HCT116 (cell line): ENCODE data around the gene PSRC1. TPM values are rescaled to one million over a fixed set of nuclear protein-coding genes. Genes with fewer than 3 reads are reported as not detected.

Experiments used
- ATAC-seq: fragments of 200-7000 bp; cut with Tn5 transposase; 2 replicates; pipeline ENCODE4 v1.9.1; 2020; ENCODE audit warnings: mild to moderate bottlenecking, moderate library complexity
- BruUV-seq: library from RNA; stranded (reverse); fragments of 400-500 nt; replicated peaks from 2 replicates; lab custom pipeline; 2021; lab: Mats Ljungman, UMichigan
- CTCF ChIA-PET: fragments of 300-600 bp; sonication (Branson Sonifier 250); formaldehyde crosslinking; loops from one replicate; lab custom pipeline; 2021; ENCODE audit warnings: antibody characterized with exemption; lab: Charles Lee
- POLR2A ChIA-PET: fragments of 300-600, 350-600 bp; sonication (Branson Sonifier 250); formaldehyde crosslinking; loops from one replicate; lab custom pipeline; 2021; ENCODE audit warnings: antibody characterized with exemption; lab: Charles Lee
- RAD21 ChIA-PET, 2 experiments: fragments of 300-600 bp; sonication (Branson Sonifier 250); formaldehyde crosslinking; loops; one replicate each; lab custom pipeline; 2023; ENCODE audit warnings: low total read pairs in 2 of 2; ENCODE audit not compliant: uncharacterized antibody in 2 of 2, unreplicated experiment in 2 of 2, low non-redundant PET in 1 of 2; lab: Charles Lee
- DNase-seq: peaks from one replicate; pipeline ENCODE4 v3.0.0-alpha.2; 2010; ENCODE audit warnings: low read depth, low spot score
- H2AFZ ChIP-seq: fragments of 200-600 bp; shearing (Covaris generic), sonication (generic); 2 replicates; pipeline ENCODE4 v1.6.1; 2017; ENCODE audit warnings: low read depth, mixed run types, mixed read lengths, antibody characterized with exemption, low read length; ENCODE audit not compliant: poor library complexity, severe bottlenecking
- H3K27ac ChIP-seq: 2 replicates; pipeline ENCODE4 v1.5.1; 2012; ENCODE audit warnings: low read depth, low read length
- H3K27me3 ChIP-seq: fragments of 200-600 bp; sonication (generic); 2 replicates; pipeline ENCODE4 v1.6.1; 2016; ENCODE audit warnings: mixed run types, low read length, mixed read lengths; ENCODE audit not compliant: insufficient read depth
- H3K36me3 ChIP-seq, 2 experiments: fragments of 200-500 bp in 1 of 2; fragments of 200-600 bp in 1 of 2; sonication (Bioruptor generic) in 1 of 2; sonication (generic) in 1 of 2; 2 replicates each; pipeline versions ENCODE4 v1.5.1 to v1.6.1; 2014 to 2016; ENCODE audit warnings: low read length in 2 of 2, inconsistent platforms in 1 of 2, mixed read lengths in 1 of 2, mixed run types in 1 of 2; ENCODE audit not compliant: insufficient read depth in 2 of 2, control insufficient read depth in 1 of 2
- H3K4me1 ChIP-seq, 2 experiments: fragments of 200-600 bp in 1 of 2; sonication (generic) in 1 of 2; 2 replicates each; pipeline versions ENCODE4 v1.5.1 to v1.6.1; 2012 to 2017; ENCODE audit warnings: low read length in 2 of 2, inconsistent platforms in 1 of 2, mild to moderate bottlenecking in 1 of 2, mixed read lengths in 1 of 2, mixed run types in 1 of 2, moderate library complexity in 1 of 2; ENCODE audit not compliant: insufficient read depth in 2 of 2, control insufficient read depth in 1 of 2
- H3K4me2 ChIP-seq: fragments of 200-600 bp; sonication (generic); 2 replicates; pipeline ENCODE4 v1.6.1; 2017; ENCODE audit warnings: mixed run types, low read length, mixed read lengths
- H3K4me3 ChIP-seq, 2 experiments: fragments of 200-600 bp in 1 of 2; sonication (generic) in 1 of 2; replicated peaks in 1 of 2; 2 replicates each; pipeline ENCODE4 v1.5.1; 2011 to 2016; ENCODE audit warnings: low read length in 2 of 2, control low read depth in 1 of 2, low read depth in 1 of 2, mild to moderate bottlenecking in 1 of 2, mixed read lengths in 1 of 2, mixed run types in 1 of 2
- H3K79me2 ChIP-seq: fragments of 200-600 bp; sonication (generic); 2 replicates; pipeline ENCODE4 v1.6.1; 2017; ENCODE audit warnings: mild to moderate bottlenecking, mixed run types, low read length, moderate library complexity, mixed read lengths; ENCODE audit not compliant: insufficient read depth
- H3K9ac ChIP-seq: fragments of 200-600 bp; sonication (generic); 2 replicates; pipeline ENCODE4 v1.6.1; 2016; ENCODE audit warnings: low read length, mixed read lengths
- H3K9me2 ChIP-seq: fragments of 200-600 bp; sonication (generic), shearing (Covaris generic); 2 replicates; pipeline ENCODE4 v1.6.1; 2017; ENCODE audit warnings: mixed run types, mild to moderate bottlenecking, moderate library complexity; ENCODE audit not compliant: insufficient read depth
- H3K9me3 ChIP-seq, 2 experiments: fragments of 200-500 bp in 1 of 2; fragments of 200-600 bp in 1 of 2; sonication (Bioruptor generic) in 1 of 2; sonication (generic) in 1 of 2; 2 replicates each; pipeline ENCODE4 v1.6.1; 2014 to 2017; ENCODE audit warnings: low read length in 2 of 2, mixed read lengths in 2 of 2, inconsistent platforms in 1 of 2, low read depth in 1 of 2, mild to moderate bottlenecking in 1 of 2, mixed run types in 1 of 2, moderate library complexity in 1 of 2; ENCODE audit not compliant: control insufficient read depth in 1 of 2, insufficient read depth in 1 of 2
- H4K20me1 ChIP-seq: fragments of 200-600 bp; sonication (generic), shearing (Covaris generic); 2 replicates; pipeline ENCODE4 v1.6.1; 2017; ENCODE audit warnings: mixed run types, mild to moderate bottlenecking, moderate library complexity; ENCODE audit not compliant: insufficient read depth
- CBX3 ChIP-seq: IDR thresholded peaks from 2 replicates; pipeline ENCODE4 v1.6.1; 2012; ENCODE audit warnings: low read depth
- CEBPB ChIP-seq: IDR thresholded peaks from 2 replicates; pipeline ENCODE4 v1.6.1; 2012; ENCODE audit warnings: low read depth
- EGR1 ChIP-seq: IDR thresholded peaks from 2 replicates; pipeline ENCODE4 v1.6.1; 2012; ENCODE audit warnings: low read depth
- ELF1 ChIP-seq: IDR thresholded peaks from 2 replicates; pipeline ENCODE4 v1.6.1; 2012; ENCODE audit warnings: low read depth, borderline replicate concordance
- EZH2phosphoT487 ChIP-seq: fragments of 200-600 bp; IDR thresholded peaks from 2 replicates; pipeline ENCODE4 v1.6.1; 2018; ENCODE audit warnings: antibody characterized with exemption, borderline replicate concordance
- POLR2A ChIP-seq: IDR thresholded peaks from 2 replicates; pipeline ENCODE4 v1.7.0; 2011; ENCODE audit warnings: borderline replicate concordance; ENCODE audit not compliant: insufficient read depth, insufficient read length; ENCODE audit errors: extremely low read depth
- POLR2AphosphoS5 ChIP-seq: IDR thresholded peaks from 2 replicates; pipeline ENCODE4 v1.6.1; 2011; ENCODE audit warnings: mild to moderate bottlenecking, low read depth, low read length, moderate library complexity
- REST ChIP-seq: IDR thresholded peaks from 2 replicates; pipeline ENCODE4 v1.6.1; 2012; ENCODE audit warnings: low read depth
- SIN3A ChIP-seq: IDR thresholded peaks from 2 replicates; pipeline ENCODE4 v1.6.1; 2012; ENCODE audit warnings: low read depth
- SP1 ChIP-seq: IDR thresholded peaks from 2 replicates; pipeline ENCODE4 v1.6.1; 2012; ENCODE audit warnings: low read depth
- ZFX ChIP-seq: fragments of 450-650 bp; IDR thresholded peaks from 2 replicates; pipeline ENCODE4 v1.6.1; 2017
- ZNF274 ChIP-seq: fragments of 200-500 bp; sonication (Bioruptor generic); IDR thresholded peaks from 2 replicates; pipeline ENCODE4 v1.6.1; 2014; ENCODE audit warnings: mild to moderate bottlenecking, low read depth, low read length, inconsistent platforms
- intact Hi-C: fragments of 100-400 bp; cut with micrococcal nuclease; formaldehyde crosslinking; loops from 2 replicates; pipeline ENCODE4 v1.10.0; 2022
- total RNA-seq: library from RNA; stranded (reverse); gene quantifications from one replicate; pipeline ENCODE4 v1.2.1, GENCODE V29; 2021; ENCODE audit not compliant: unreplicated experiment
- TF ChIP-seq, protein P1 (sequence below): IDR thresholded peaks from 2 replicates; pipeline ENCODE4 v1.6.1; 2012

Gene PSRC1
- total RNA-seq, 1 experiment from 2014 or later, result 44.8 TPM

DNA sequence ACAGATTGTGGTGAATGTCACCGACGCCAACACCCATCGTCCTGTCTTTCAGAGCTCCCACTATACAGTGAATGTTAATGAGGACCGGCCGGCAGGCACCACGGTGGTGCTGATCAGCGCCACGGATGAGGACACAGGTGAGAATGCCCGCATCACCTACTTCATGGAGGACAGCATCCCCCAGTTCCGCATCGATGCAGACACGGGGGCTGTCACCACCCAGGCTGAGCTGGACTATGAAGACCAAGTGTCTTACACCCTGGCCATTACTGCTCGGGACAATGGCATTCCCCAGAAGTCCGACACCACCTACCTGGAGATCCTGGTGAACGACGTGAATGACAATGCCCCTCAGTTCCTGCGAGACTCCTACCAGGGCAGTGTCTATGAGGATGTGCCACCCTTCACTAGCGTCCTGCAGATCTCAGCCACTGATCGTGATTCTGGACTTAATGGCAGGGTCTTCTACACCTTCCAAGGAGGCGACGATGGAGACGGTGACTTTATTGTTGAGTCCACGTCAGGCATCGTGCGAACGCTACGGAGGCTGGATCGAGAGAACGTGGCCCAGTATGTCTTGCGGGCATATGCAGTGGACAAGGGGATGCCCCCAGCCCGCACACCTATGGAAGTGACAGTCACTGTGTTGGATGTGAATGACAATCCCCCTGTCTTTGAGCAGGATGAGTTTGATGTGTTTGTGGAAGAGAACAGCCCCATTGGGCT is 30.6 kb downstream of the PSRC1 start:
- Histone ChIP-seq H3K9ac (no peak overlapping the region), H3K79me2 (no peaks in the 10 kb centered on the region), H3K4me1 (peaks cover 8 to 23% of the 10 kb centered on the region in 2 experiments; a peak in 3 of 4 replicates), H3K4me3 (no peak overlapping the region), H4K20me1 (no peaks in the 10 kb centered on the region), H3K27me3 (no peaks in the 10 kb centered on the region), H3K9me3 (no peaks in the 10 kb centered on the region), H2AFZ (no peak overlapping the region), H3K36me3 (no peaks in the 10 kb centered on the region), H3K4me2 (no peak overlapping the region), H3K9me2 (no peaks in the 10 kb centered on the region), H3K27ac (no peak overlapping the region)
- ChIA-PET POLR2A (no interaction called here), CTCF (interaction anchor here (1.6 kb wide), 1 partner anchor 147 kb away, joined by 4 read pairs; no protein-coding TSS in a partner anchor), RAD21 (no interaction called here)
- ATAC-seq (no peak), DNase-seq (no peak)
- intact Hi-C loops, result no loop called here
- TF ChIP-seq SIN3A (no peak), CBX3 (no peak), CEBPB (no peak), EZH2phosphoT487 (no peak), POLR2AphosphoS5 (no peak), ELF1 (no peak), EGR1 (no peak), ZNF274 (no peak), REST (no peak), POLR2A (no peak), ZFX (no peak), SP1 (no peak)
- TF ChIP-seq, protein P1, sequence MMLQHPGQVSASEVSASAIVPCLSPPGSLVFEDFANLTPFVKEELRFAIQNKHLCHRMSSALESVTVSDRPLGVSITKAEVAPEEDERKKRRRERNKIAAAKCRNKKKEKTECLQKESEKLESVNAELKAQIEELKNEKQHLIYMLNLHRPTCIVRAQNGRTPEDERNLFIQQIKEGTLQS, result no peak
- BruUV-seq, result no TSS peak
